Activated gamma-delta T cell treated with Interleukin-2 at 50 U/mL for 16 hours (primary cell): ENCODE data around the gene OR2L8.

Experiments used
- DNase-seq: peaks from one replicate; pipeline ENCODE4 v3.0.0-alpha.2; 2020

Gene OR2L8

GRCh38 chr1:247998811-247999210 is 50.2 kb downstream of the OR2L8 start:
- no peak for DNase-seq
